Mammary epithelial cell (primary cell): Measurements from ENCODE around the gene HHLA2.

Source experiments
- CTCF ChIP-seq, 2 donors: IDR thresholded peaks in 1 of 2; conservative IDR thresholded peaks in 1 of 2; 2 replicates each; pipeline ENCODE4 v1.5.1; 2011 to 2012; ENCODE audit warnings: inconsistent platforms in 2 of 2, low read length in 2 of 2, mild to moderate bottlenecking in 2 of 2, control low read depth in 1 of 2, low read depth in 1 of 2; ENCODE audit not compliant: insufficient read depth in 1 of 2; ENCODE audit errors: extremely low read depth in 1 of 2
- EZH2 ChIP-seq: IDR thresholded peaks from 2 replicates; pipeline ENCODE4 v1.6.1; 2012; ENCODE audit warnings: low read length, inconsistent platforms, borderline replicate concordance

DNA sequence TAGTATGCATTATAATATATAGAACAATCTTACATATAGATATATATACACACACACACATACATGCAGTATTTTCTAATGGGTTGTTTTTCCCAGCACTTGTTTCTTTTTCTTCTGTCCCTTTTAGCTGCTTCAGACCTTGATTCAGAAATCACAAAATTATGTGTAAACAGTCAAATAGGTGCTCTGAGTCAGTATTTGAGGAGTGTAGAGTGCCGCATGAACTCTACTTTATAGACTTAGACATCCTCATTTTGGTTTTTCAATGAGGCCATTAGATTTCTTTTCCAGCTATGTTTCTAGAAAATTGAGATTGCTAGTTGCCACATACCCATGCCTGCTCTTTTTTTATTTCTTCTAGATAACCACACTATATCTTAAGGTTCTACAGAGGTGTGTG, 58.2 kb downstream of the HHLA2 start:
- no peak for TF ChIP-seq CTCF (conservative IDR thresholded peaks at IDR 0.05 in 1 of 2, IDR thresholded peaks at IDR 0.05 in 1 of 2; ENCODE audit: extremely low read depth in 1 of 2, insufficient read depth in 1 of 2, low read depth in 1 of 2, low read length in 2 of 2)
- no peak for TF ChIP-seq EZH2
